Inflammatory macrophage treated with lipopolysaccharide for 4 hours (primary cell): Measurements from ENCODE around the gene GPD1.
A peak's percentile ranks its signal among the peaks of the same experiment; 100 is the strongest.
"Not testable (repeated sequence)": the region's sequence is repeated elsewhere in the genome, so short reads cannot be mapped to it uniquely, and the experiment has no call there.

Experiments
- DNase-seq: peaks from one replicate; pipeline ENCODE4 v3.0.0-alpha.2; 2020

Gene GPD1

DNA sequence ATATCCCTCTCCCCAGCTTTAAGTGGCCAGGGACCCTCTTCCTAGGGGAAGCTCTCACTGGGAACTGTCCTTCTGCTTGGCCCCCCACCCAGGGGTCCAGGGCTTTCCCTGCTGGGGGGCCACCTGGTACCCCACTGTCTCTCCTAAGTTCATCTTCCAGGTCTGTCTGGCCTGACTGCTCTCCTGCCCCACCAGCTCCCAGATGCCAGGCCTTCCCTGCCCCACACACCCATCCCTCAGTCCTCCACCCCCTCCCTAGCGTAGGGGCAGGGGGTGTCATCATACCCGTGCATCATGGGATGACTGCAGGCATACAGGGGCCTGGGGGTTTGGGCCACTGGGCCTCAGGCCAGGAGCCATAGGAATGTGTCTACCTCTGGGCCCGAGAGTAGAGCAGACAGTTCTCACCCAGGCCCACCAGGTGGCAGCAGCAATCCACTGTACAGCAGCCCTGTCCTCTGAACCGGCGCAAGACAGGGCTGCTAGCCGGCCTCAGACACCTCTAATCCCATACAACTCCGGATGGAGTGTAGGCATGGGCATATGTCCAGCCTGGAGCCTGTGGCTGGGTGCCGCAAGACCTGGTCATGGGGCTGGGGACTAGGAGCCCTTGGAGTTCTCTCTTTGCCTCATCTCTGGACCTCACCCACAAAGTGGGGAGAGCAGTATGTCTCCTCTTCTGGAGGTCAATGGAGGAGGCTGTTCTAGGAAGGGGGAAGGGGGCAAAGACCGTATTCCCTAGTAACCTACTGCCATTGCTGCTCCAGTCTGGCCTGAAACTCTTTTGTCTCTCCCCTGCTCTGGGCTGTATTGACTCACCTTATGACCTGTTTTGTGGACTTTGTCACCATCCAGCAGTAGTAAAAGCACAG, 28.6 kb upstream of the GPD1 start:
- DNase-seq: peak; percentile 73

GRCh38 chr12:50075808-50076170, 28.0 kb upstream of the GPD1 start:
- no peak for DNase-seq

- DNase-seq: no peak
These were observed 26.7 kb upstream of the GPD1 start for GRCh38 chr12:50077099-50077498.

GRCh38 chr12:50078281-50078680, 25.5 kb upstream of the GPD1 start:
- DNase-seq: no peak

DNA sequence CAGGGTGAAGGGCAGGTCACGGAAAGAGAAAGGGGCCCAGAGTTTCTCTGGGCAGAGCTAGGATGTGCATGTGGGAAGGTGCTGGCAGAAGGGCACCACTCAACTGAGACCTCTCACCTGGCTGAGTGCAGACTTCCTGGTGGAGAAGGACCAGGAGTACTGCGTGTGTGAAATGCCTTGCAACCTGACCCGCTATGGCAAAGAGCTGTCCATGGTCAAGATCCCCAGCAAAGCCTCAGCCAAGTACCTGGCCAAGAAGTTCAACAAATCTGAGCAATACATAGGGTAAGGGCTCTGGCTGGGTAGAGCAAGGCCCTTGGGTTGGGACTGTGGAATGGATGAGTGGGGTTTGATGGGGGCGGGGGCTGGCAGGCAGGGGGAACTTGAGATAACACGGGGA, 24.0 kb upstream of the GPD1 start:
- DNase-seq: no peak

GRCh38 chr12:50081096-50081808, 22.6 kb upstream of the GPD1 start:
- DNase-seq: no peak

DNA sequence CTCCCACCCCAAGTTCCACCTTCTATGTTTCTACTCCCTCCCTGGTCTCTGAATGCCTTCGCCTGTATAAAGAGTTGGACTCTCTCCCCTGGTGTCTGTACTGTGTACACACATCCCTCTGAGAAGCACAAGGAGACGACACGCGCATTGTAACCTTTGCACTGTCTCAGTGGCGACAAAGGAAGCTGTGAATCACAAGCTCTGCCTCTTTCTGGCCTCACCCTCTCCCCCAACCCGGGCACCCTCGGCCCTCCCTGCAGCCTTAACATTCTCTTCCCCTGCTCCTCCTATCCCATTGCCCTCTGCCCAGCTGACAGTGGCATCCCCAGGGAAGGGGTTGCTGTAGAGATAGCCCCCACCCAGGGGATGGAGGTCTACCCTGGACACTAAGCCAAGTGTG, 21.2 kb upstream of the GPD1 start:
- no peak for DNase-seq

GRCh38 chr12:50083301-50083700, 20.5 kb upstream of the GPD1 start:
- DNase-seq: no peak

DNA sequence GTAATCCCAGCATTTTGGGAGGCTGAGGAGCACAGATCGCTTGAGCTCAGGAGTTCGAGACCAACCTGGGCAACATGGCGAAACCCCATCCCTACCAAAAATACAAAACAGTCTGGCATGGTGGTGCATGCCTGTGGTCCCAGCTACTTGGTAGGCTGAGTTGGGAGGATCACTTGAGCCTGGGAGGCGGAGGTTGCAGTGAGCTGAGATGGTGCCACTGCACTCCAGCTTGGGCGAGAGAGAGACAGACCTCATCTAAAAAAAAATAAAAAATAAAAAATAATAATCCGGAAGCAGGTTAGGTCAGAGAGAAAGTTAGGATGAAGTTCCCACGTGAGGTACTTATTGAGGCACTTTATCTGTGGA, 19.4 kb upstream of the GPD1 start:
- not testable (repeated sequence) for DNase-seq

- DNase-seq: peak; percentile 86
These were observed 18.8 kb upstream of the GPD1 start, which contains the start of gene SMARCD1 for GRCh38 chr12:50084775-50085614. TSS of gene SMARCD1 (plus strand) at chr12:50085342. CDS start at chr12:50085370, 28 bp downstream.

GRCh38 chr12:50085615-50086072, 18.2 kb upstream of the GPD1 start:
- DNase-seq: no peak

- no peak for DNase-seq
These were observed 17.7 kb upstream of the GPD1 start for GRCh38 chr12:50086148-50086547.

DNA sequence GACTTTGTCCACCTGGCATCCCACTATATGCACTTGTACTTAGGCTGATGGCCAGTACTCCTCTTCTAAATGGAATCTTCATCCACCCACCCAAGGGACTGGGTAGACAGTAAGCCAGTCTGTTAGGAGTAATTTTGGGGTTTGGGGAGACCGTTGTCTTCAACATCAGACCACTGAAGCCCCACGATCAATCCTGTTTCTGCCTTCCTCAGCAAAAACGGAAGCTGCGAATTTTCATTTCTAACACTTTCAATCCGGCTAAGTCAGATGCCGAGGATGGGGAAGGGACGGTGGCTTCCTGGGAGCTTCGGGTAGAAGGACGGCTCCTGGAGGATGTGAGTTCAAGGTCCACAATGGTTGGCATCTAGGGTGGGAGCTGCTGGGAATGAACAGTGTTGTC, 16.7 kb upstream of the GPD1 start:
- no peak for DNase-seq

DNA sequence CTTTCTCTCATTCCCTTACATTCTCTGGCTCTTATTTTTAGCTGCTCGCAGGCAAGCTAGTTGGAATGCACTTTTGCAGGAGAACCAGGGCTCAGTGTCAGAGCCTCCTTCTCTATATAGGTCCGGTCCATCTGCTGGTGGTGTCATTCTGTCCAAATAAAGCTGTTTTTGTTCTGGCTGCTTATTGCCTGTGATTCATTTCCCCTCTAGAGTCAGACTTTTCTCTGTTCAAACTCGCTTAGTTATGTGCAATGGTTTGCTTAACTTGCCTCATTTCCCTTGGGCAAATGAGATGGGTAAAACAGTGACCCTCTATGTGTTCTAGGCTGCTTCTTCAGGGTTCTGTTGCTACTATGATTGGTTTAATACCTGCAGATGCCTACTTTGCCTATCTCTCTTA, 15.8 kb upstream of the GPD1 start:
- DNase-seq: no peak

- peak; percentile 60 for DNase-seq
These were observed 15.1 kb upstream of the GPD1 start for GRCh38 chr12:50088577-50089335.

GRCh38 chr12:50089730-50090129, 14.1 kb upstream of the GPD1 start:
- DNase-seq: no peak

DNA sequence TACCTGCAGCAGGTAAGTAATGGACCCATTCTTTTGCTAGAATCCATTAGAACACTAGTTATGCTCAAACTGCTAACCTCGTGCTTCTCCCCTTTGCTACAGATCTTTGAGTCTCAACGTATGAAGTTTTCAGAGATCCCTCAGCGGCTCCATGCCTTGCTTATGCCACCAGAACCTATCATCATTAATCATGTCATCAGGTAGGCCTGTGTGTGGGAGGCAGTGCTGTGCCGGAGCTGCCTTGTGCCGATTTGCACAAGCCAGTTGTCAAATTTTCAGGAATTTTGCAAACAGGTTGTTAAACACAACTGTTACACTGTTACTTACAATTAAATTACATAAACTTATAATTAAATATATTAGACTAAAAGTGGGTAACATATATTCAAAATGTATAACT, 13.4 kb upstream of the GPD1 start:
- DNase-seq: no peak

DNA sequence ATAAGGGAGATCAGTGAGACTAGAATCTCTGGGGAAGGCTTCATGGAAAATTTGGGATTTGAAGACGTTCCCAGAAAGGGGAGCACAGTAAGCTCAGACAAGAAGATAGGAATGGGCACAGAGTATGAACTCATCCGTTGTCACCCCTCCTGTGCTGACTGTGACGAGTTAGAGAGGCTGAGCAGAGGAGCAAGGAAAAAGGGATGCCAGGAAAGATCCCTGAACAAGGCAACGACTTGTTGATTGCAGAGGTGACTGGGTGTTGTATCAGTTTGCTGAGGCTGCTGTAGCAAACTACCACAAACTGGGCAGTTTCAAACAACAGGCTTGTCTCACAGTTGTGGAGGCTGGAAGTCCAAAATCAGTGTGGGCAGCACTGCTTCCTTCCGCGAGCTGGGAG, 5.9 kb upstream of the GPD1 start:
- DNase-seq: no peak

- no peak for DNase-seq
These were observed 4.4 kb upstream of the GPD1 start for GRCh38 chr12:50099302-50100008.

- no peak for DNase-seq
These were observed 3.2 kb upstream of the GPD1 start for GRCh38 chr12:50100561-50100960.

- DNase-seq: no peak
These were observed 2.1 kb upstream of the GPD1 start for GRCh38 chr12:50101663-50102062.

GRCh38 chr12:50102131-50102531, 1.7 kb upstream of the GPD1 start:
- DNase-seq: no peak
